K562 (cell line): ENCODE measurements around the gene ALG14. TPM values are rescaled to one million over a fixed set of nuclear protein-coding genes. Genes with fewer than 3 reads are reported as not detected.

Experiments used
- ATAC-seq: fragments of 200-7000 bp; cut with Tn5 transposase; 3 replicates; pipeline ENCODE4 v1.9.1; 2020; ENCODE audit warnings: moderate library complexity
- BruUV-seq: library from RNA; stranded (reverse); fragments of 400-500 nt; replicated peaks from 2 replicates; lab custom pipeline; 2021; lab: Mats Ljungman, UMichigan
- CTCF ChIA-PET: fragments of 300-600 bp; formaldehyde crosslinking; extraction: SDS; loops from one replicate; lab custom pipeline; 2021; ENCODE audit warnings: low intra/inter-chr PET ratio; lab: Yijun Ruan, JAX
- POLR2A ChIA-PET: fragments of 300-600, 350-650 bp; sonication (Branson Sonifier 250); formaldehyde crosslinking; extraction: SDS; loops from one replicate; lab custom pipeline; 2021; ENCODE audit warnings: antibody characterized with exemption, inconsistent platforms; lab: Yijun Ruan, JAX
- DNase-seq, 4 experiments: peaks; one replicate each; pipeline versions ENCODE4 v3.0.0 to v3.0.0-alpha.2; 2011 to 2018; ENCODE audit warnings: low spot score in 3 of 4, mixed read lengths in 3 of 4; ENCODE audit errors: extremely low read depth in 1 of 4
- FAIRE-seq: peaks from 2 replicates; lab custom pipeline; 2011; peaks lifted over from hg19 to GRCh38; lab: Jason Lieb, UNC
- H2AFZ ChIP-seq: 2 replicates; pipeline ENCODE4 v1.6.0; 2011; ENCODE audit warnings: low read depth, low read length, control low read depth, inconsistent platforms
- H3K27ac ChIP-seq: fragments of 200-600 bp; 3 replicates; pipeline ENCODE4 v1.8.0; 2011; ENCODE audit warnings: low read depth, mild to moderate bottlenecking, control low read depth, inconsistent platforms, low read length, moderate library complexity, mixed read lengths; ENCODE audit errors: extremely low read depth
- H3K27me3 ChIP-seq, 2 experiments: fragments of 300-600 bp in 1 of 2; 2 replicates in 1 of 2; 3 replicates in 1 of 2; pipeline versions ENCODE4 v1.6.0 to v1.8.0; 2011; ENCODE audit warnings: inconsistent platforms in 2 of 2, low read length in 2 of 2, mild to moderate bottlenecking in 1 of 2, mixed read lengths in 1 of 2, moderate library complexity in 1 of 2; ENCODE audit not compliant: control insufficient read depth in 2 of 2, insufficient read depth in 2 of 2
- H3K36me3 ChIP-seq: fragments of 300-600 bp; 3 replicates; pipeline ENCODE4 v1.8.0; 2011; ENCODE audit warnings: mild to moderate bottlenecking, low read length, inconsistent platforms; ENCODE audit not compliant: control insufficient read depth, insufficient read depth
- H3K4me1 ChIP-seq, 2 experiments: fragments of 200-600 bp in 1 of 2; replicated peaks in 1 of 2; 2 replicates in 1 of 2; 3 replicates in 1 of 2; pipeline versions ENCODE4 v1.5.1 to v1.8.0; 2011; ENCODE audit warnings: inconsistent platforms in 2 of 2, low read length in 2 of 2, mild to moderate bottlenecking in 1 of 2, mixed read lengths in 1 of 2, moderate library complexity in 1 of 2; ENCODE audit not compliant: control insufficient read depth in 2 of 2, insufficient read depth in 2 of 2
- H3K4me2 ChIP-seq: 2 replicates; pipeline ENCODE4 v1.6.1; 2011; ENCODE audit warnings: low read length, control low read depth, inconsistent platforms, mixed read lengths; ENCODE audit not compliant: insufficient read depth
- H3K4me3 ChIP-seq: fragments of 200-600 bp; sonication (generic), shearing (Covaris generic); 2 replicates; pipeline ENCODE4 v1.5.1; 2016; ENCODE audit warnings: control low read depth, inconsistent platforms
- H3K79me2 ChIP-seq: fragments of 200-600 bp; 3 replicates; pipeline ENCODE4 v1.8.0; 2011; ENCODE audit warnings: low read length, inconsistent platforms; ENCODE audit not compliant: control insufficient read depth, insufficient read depth
- H3K9ac ChIP-seq, 2 experiments: 2 replicates each; pipeline versions ENCODE4 v1.6.0 to v1.6.1; 2011; ENCODE audit warnings: low read depth in 2 of 2, low read length in 2 of 2, control low read depth in 1 of 2, inconsistent platforms in 1 of 2, mild to moderate bottlenecking in 1 of 2, mixed read lengths in 1 of 2; ENCODE audit not compliant: insufficient read depth in 1 of 2
- H3K9me1 ChIP-seq: one replicate; pipeline ENCODE4 v1.6.0; 2011; ENCODE audit warnings: inconsistent platforms, mild to moderate bottlenecking, low read length, moderate library complexity; ENCODE audit not compliant: control insufficient read depth, insufficient read depth
- H3K9me3 ChIP-seq: replicated peaks from 2 replicates; pipeline ENCODE4 v1.5.1; 2011; ENCODE audit warnings: low read depth, low read length, inconsistent platforms; ENCODE audit not compliant: control insufficient read depth, insufficient read depth
- H4K20me1 ChIP-seq: replicated peaks from 2 replicates; pipeline ENCODE4 v1.6.1; 2011; ENCODE audit warnings: low read length, inconsistent platforms, mixed read lengths; ENCODE audit not compliant: control insufficient read depth, insufficient read depth
- ATF2 ChIP-seq: sonication (generic); formaldehyde crosslinking; IDR thresholded peaks from 2 replicates; pipeline ENCODE4 v1.8.1; 2022; ENCODE audit warnings: missing genetic modification reagents
- CBFA2T3 ChIP-seq: fragments of 450-650 bp; IDR thresholded peaks from 2 replicates; pipeline ENCODE4 v1.6.1; 2017
- CEBPZ ChIP-seq: fragments of 150-350 bp; IDR thresholded peaks from 2 replicates; pipeline ENCODE4 v1.6.1; 2014; ENCODE audit warnings: low read depth, mild to moderate bottlenecking, low read length, borderline replicate concordance
- DPF2 ChIP-seq: fragments of 450-650 bp; IDR thresholded peaks from 2 replicates; pipeline ENCODE4 v1.6.1; 2016
- MEF2D ChIP-seq: conservative IDR thresholded peaks from 2 replicates; pipeline ENCODE4 v1.6.1; 2016; ENCODE audit warnings: low read depth, missing genetic modification characterization, missing compliant biosample characterization
- PATZ1 ChIP-seq: fragments of 250-450 bp; sonication (Bioruptor Pico); IDR thresholded peaks from 2 replicates; pipeline ENCODE4 v1.5.0; 2020; ENCODE audit warnings: mild to moderate bottlenecking, borderline replicate concordance
- RBM22 ChIP-seq: fragments of 200-400 bp; formaldehyde crosslinking; IDR thresholded peaks from 2 replicates; pipeline ENCODE4 v1.6.1; 2018; ENCODE audit warnings: low read length, low read depth; ENCODE audit not compliant: poor library complexity, severe bottlenecking
- ZBTB12 ChIP-seq: fragments of 250-450 bp; sonication (Bioruptor Pico); IDR thresholded peaks from 2 replicates; pipeline ENCODE4 v1.4.0; 2020
- ZNF165 ChIP-seq: fragments of 250-450 bp; sonication (Bioruptor Pico); IDR thresholded peaks from 2 replicates; pipeline ENCODE4 v1.4.0; 2020; ENCODE audit warnings: borderline replicate concordance
- ZNF217 ChIP-seq: sonication (generic); formaldehyde crosslinking; IDR thresholded peaks from 2 replicates; pipeline ENCODE4 v1.8.0; 2022; ENCODE audit warnings: mild to moderate bottlenecking, missing genetic modification reagents
- ZNF347 ChIP-seq: fragments of 450-650 bp; formaldehyde crosslinking; IDR thresholded peaks from 2 replicates; pipeline ENCODE4 v1.4.0; 2020; ENCODE audit warnings: low read depth, mild to moderate bottlenecking, moderate library complexity
- ZNF699 ChIP-seq: fragments of 250-450 bp; sonication (Bioruptor Pico); IDR thresholded peaks from 2 replicates; pipeline ENCODE4 v1.8.0; 2021; ENCODE audit warnings: mild to moderate bottlenecking, moderate library complexity; ENCODE audit not compliant: insufficient replicate concordance
- WGBS: fragments of 100-300 bp; shearing (Covaris generic); methylation state at CpG from one replicate; pipeline ENCODE4 v1.1.6; 2016; ENCODE audit warnings: low coverage, mixed read lengths; ENCODE audit not compliant: insufficient coverage; ENCODE audit errors: missing lambda C conversion rate; 5-methylcytosine and 5-hydroxymethylcytosine counted together
- in situ Hi-C: fragments of 300-500 bp; cut with MboI; formaldehyde crosslinking; loops from 4 replicates; pipeline ENCODE4 v1.15.0; 2018; ENCODE audit warnings: inconsistent platforms, mixed read lengths
- intact Hi-C: fragments of 100-400 bp; cut with micrococcal nuclease; formaldehyde crosslinking; loops from 2 replicates; pipeline ENCODE4 v1.14.2; 2022
- polyA plus RNA-seq, 8 experiments: library from polyadenylated mRNA; depleted of rRNA in 4 of 8; stranded (reverse) in 5 of 8; unstranded in 3 of 8; fragments of >200 nt; fragmentation: Nextera tagmentation in 2 of 8; fragmentation: Illumina TruSeq in 1 of 8; extraction: Ambion mirVana in 2 of 8; extraction: Trizol in 1 of 8; gene quantifications; 2 replicates each; pipeline versions ENCODE4 v1.2.1 to v1.2.3, GENCODE V29; 2011 to 2014; ENCODE audit warnings: inconsistent platforms in 1 of 8, missing spikeins in 1 of 8
- total RNA-seq, 7 experiments: library from RNA; depleted of rRNA in 6 of 7; stranded (reverse); fragments of >200 nt in 6 of 7; fragmentation: Illumina TruSeq in 2 of 7; extraction: Trizol in 2 of 7; gene quantifications; 2 replicates each; pipeline versions ENCODE4 v1.2.1 to v1.2.3, GENCODE V29; 2011 to 2021; ENCODE audit warnings: low replicate concordance in 1 of 7

ALG14 gene
- total and polyA plus RNA-seq, 9 of the 15 experiments (the other 6 are each of a cell fraction or from before 2014, with no cell fraction given) = 2.8 to 16.2 (median 4.9) TPM

GRCh38 chr1:94936861-94937620 is 135.7 kb downstream of the ALG14 start:
- no peak for FAIRE-seq

More at GRCh38 chr1:94936861-94937620, 135.7 kb downstream of the ALG14 start:
- BruUV-seq = no TSS peak
- H3K4me1 ChIP-seq = no peaks in the 10 kb centered on the region
- H3K4me3 ChIP-seq = no peak overlapping the region
- no peaks in the 10 kb centered on the region for H3K36me3 ChIP-seq
- in situ Hi-C loops (no loop called here), intact Hi-C loops (no loop called here)
- H3K79me2 ChIP-seq = no peaks in the 10 kb centered on the region
- DNase-seq (no peak), ATAC-seq (no peak)
- H4K20me1 ChIP-seq = no peaks in the 10 kb centered on the region
- CTCF ChIA-PET = no interaction called here
- H3K27ac ChIP-seq = no peak overlapping the region
- no peak overlapping the region for H3K4me2 ChIP-seq
- POLR2A ChIA-PET = no interaction called here
- H3K9ac ChIP-seq = no peak overlapping the region
- no peak for TF ChIP-seq RBM22
- TF ChIP-seq ZNF347 (CRISPR knock-in tag) = no peak
- TF ChIP-seq PATZ1 (CRISPR knock-in tag) = no peak
- TF ChIP-seq CBFA2T3 = no peak
- TF ChIP-seq ZNF217 = no peak
- no peak for TF ChIP-seq CEBPZ
- TF ChIP-seq ZNF165 (CRISPR knock-in tag) = no peak
- TF ChIP-seq ZNF699 (CRISPR knock-in tag) = no peak
- TF ChIP-seq DPF2 = no peak
- TF ChIP-seq ATF2 (CRISPR knock-in tag) = no peak
- TF ChIP-seq MEF2D (tag) = no peak
- TF ChIP-seq ZBTB12 (CRISPR knock-in tag) = no peak
- no peak overlapping the region for H2AFZ ChIP-seq
- no peaks in the 10 kb centered on the region for H3K27me3 ChIP-seq
- no peaks in the 10 kb centered on the region for H3K9me3 ChIP-seq
- no peaks in the 10 kb centered on the region for H3K9me1 ChIP-seq
- 0% methylated on average over 5 of the region's 5 CpGs for WGBS
